Measurements from ENCODE around the gene WNT3. TPM values are rescaled to one million over a fixed set of nuclear protein-coding genes. Genes with fewer than 3 reads are reported as not detected.

WNT3 gene
- total and polyA plus RNA-seq, 10 of the 15 experiments (the other 5 are each of a cell fraction or from before 2014, with no cell fraction given), result 0.01 to 0.03 TPM; not detected in 8

GRCh38 chr17:46851029-46851741 is 32.7 kb upstream of the WNT3 start, which contains the start of gene WNT9B (continued):
- no peak for TF ChIP-seq CTCF (IDR thresholded peaks at IDR 0.05 in 2 of 3, conservative IDR thresholded peaks at IDR 0.05 in 1 of 3; ENCODE audit: control insufficient read depth in 2 of 3, extremely low read depth in 1 of 3, insufficient read depth in 1 of 3, low read depth in 3 of 3, low read length in 3 of 3)

DNA sequence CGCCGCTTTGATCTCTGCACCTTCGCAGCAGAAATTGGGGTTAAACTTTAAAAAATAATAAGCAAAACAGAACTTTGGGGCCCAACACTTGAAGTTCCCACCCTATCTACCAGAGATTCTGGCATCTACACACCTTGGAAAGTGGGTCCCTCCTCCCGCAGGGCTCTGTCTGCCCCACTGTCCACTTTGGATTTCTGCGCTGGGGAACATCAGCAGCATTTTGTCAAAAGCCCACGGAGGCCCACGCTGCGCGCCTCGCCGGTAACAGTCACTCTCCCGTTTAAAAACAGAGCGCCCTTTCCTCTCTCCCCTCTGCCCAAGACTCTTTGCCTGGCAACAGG is 32.2 kb upstream of the WNT3 start:
- FAIRE-seq (no peak), DNase-seq (ENCODE audit: low read depth, low spot score) (no peak), ATAC-seq (no peak)
- Histone ChIP-seq H3K9ac (ENCODE audit: control insufficient read depth, insufficient read depth, low read length) (no peak overlapping the region), H3K4me1 (ENCODE audit: control insufficient read depth, insufficient read depth, low read length) (no peaks in the 10 kb centered on the region), H2AFZ (ENCODE audit: control insufficient read depth, low read depth, low read length) (no peak overlapping the region), H3K4me3 (no peak overlapping the region), H3K36me3 (ENCODE audit: control insufficient read depth in 2 of 2, insufficient read depth in 2 of 2, low read length in 1 of 2) (no peaks in the 10 kb centered on the region), H4K20me1 (ENCODE audit: control insufficient read depth, insufficient read depth) (no peaks in the 10 kb centered on the region), H3K79me2 (ENCODE audit: control insufficient read depth, insufficient read depth, low read length) (no peaks in the 10 kb centered on the region), H3K4me2 (ENCODE audit: control insufficient read depth, insufficient read depth) (no peak overlapping the region), H3K9me3 (replicated peaks; ENCODE audit: control insufficient read depth, insufficient read depth, low read length) (no peaks in the 10 kb centered on the region), H3K27ac (ENCODE audit: control insufficient read depth, insufficient read depth) (no peak overlapping the region), H3K27me3 (replicated peaks in 1 of 2; ENCODE audit: control insufficient read depth in 2 of 2, insufficient read depth in 2 of 2, low read length in 1 of 2) (peaks cover 14 to 15% of the 10 kb centered on the region in 2 experiments)
- SMC1A ChIA-PET (ENCODE audit: uncharacterized antibody, unreplicated experiment), result no interaction called here
- CTCF ChIA-PET, result no interaction called here
- no peak for TF ChIP-seq CREB1 (IDR thresholded peaks at IDR 0.05; ENCODE audit: low read depth)
- no peak for TF ChIP-seq ESRRA (IDR thresholded peaks at IDR 0.05; ENCODE audit: low read length)
- WGBS (ENCODE audit: insufficient coverage, insufficient replicate concordance, low lambda C conversion rate, missing lambda C conversion rate), result 91% methylated on average over 13 of the region's 13 CpGs
- intact Hi-C loops (cut with micrococcal nuclease; ENCODE audit: unreplicated experiment) (no loop called here), in situ Hi-C loops (cut with MboI) (loop anchor here (10.0 kb wide), 1 partner anchor 56 kb away; no protein-coding TSS in a partner anchor)
- RAD21 ChIA-PET (ENCODE audit: unreplicated experiment), result no interaction called here
- BruUV-seq (replicated peaks), result no TSS peak
- POLR2A ChIA-PET, result no interaction called here

Data from GM12878 (cell line).